ENCODE measurements around the gene HECTD3. TPM values are rescaled to one million over a fixed set of nuclear protein-coding genes. Genes with fewer than 3 reads are reported as not detected.

HECTD3 gene
- total RNA-seq, 4 donors from 2014 or later: 141 to 270 (median 202) TPM

Other genes starting within 250 kb of the HECTD3 start
- 1,000 to 10,000 TPM in 1 of 4 donors, 100 to 1,000 TPM in 3; 456 to 1,875 (median 819) TPM for gene RPS8, start 235.8 kb downstream of the HECTD3 start, total RNA-seq
- 10 to 100 TPM in 3 of 4 donors, 1 to 10 TPM in 1; 5.0 to 59.8 (median 28.6) TPM for gene BEST4, start 223.2 kb downstream of the HECTD3 start, total RNA-seq
- gene PLK3, start 210.9 kb downstream of the HECTD3 start, total RNA-seq: 10 to 100 TPM in 3 of 4 donors, 1 to 10 TPM in 1; 7.7 to 28.1 (median 23.5) TPM
- gene DYNLT4, start 204.0 kb downstream of the HECTD3 start, total RNA-seq: 1 to 10 TPM in 1 of 4 donors, not detected in 3; 3.5 TPM
- 1 to 10 TPM; 2.6 to 7.4 (median 3.5) TPM for gene BTBD19, start 202.8 kb downstream of the HECTD3 start, total RNA-seq
- gene PTCH2, start 168.1 kb downstream of the HECTD3 start, total RNA-seq: 1 to 10 TPM in 2 of 4 donors, under 1 TPM in 2; 0.27 to 2.5 (median 0.79) TPM
- gene EIF2B3, start 24.7 kb downstream of the HECTD3 start, total RNA-seq: 10 to 100 TPM; 10.3 to 23.9 (median 16.6) TPM
- 10 to 100 TPM; 43.4 to 56.6 (median 51.3) TPM for gene UROD, start 930 bp upstream of the HECTD3 start, total RNA-seq
- 10 to 100 TPM in 3 of 4 donors, 1 to 10 TPM in 1; 8.3 to 16.5 (median 13.4) TPM for gene ZSWIM5, start 195.3 kb upstream of the HECTD3 start, total RNA-seq

Measured in Peyer's patch (tissue), 4 donors.